ENCODE measurements around the gene IL23R. TPM values are rescaled to one million over a fixed set of nuclear protein-coding genes. Genes with fewer than 3 reads are reported as not detected.
A peak's percentile ranks its signal among the peaks of the same experiment; 100 is the strongest.
"Not testable (repeated sequence)": the region's sequence is repeated elsewhere in the genome, so short reads cannot be mapped to it uniquely, and the experiment has no call there.

IL23R gene
- total RNA-seq, 2 donors from 2014 or later = 1.2 to 1.3 TPM

DNA sequence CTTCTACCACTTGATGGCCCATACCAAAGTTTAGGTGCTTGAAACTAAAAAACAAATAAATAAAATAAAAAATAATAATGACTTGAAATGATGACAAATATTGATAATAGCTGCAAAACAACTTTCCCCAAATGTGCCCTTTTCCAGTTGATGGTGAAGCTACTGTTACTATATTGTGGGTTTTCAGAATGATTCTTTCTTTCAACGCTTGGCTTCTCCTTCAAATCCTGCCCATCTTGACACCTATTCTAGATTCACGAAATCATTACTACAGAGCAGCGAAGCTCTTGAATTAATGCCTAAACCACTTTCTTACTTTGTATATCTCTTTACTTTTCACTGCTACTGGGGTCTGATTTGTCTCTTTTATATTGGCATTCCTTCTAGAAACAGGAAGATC, 22.3 kb upstream of the IL23R start:
- Histone ChIP-seq H3K27me3 (no peaks in the 10 kb centered on the region), H3K9me3 (no peaks in the 10 kb centered on the region), H3K4me3 (no peak overlapping the region), H3K9ac (ENCODE audit: low read depth in 2 of 2, low read length in 2 of 2) (no peak overlapping the region), H3K4me1 (peaks cover 4% of the 10 kb centered on the region), H3K36me3 (no peaks in the 10 kb centered on the region), H3K27ac (no peak overlapping the region)
- intact Hi-C loops (cut with DNase I) = no loop called here
- no peak for DNase-seq
- no peak for TF ChIP-seq CTCF (IDR thresholded peaks at IDR 0.05)

GRCh38 chr1:67144696-67145095, 21.6 kb upstream of the IL23R start:
- Histone ChIP-seq H3K27ac (no peak overlapping the region), H3K9me3 (no peaks in the 10 kb centered on the region), H3K9ac (ENCODE audit: low read depth in 2 of 2, low read length in 2 of 2) (no peak overlapping the region), H3K27me3 (no peaks in the 10 kb centered on the region), H3K4me1 (peaks cover 5% of the 10 kb centered on the region), H3K4me3 (no peak overlapping the region), H3K36me3 (no peaks in the 10 kb centered on the region)
- TF ChIP-seq CTCF (IDR thresholded peaks at IDR 0.05) = no peak
- no peak for DNase-seq
- intact Hi-C loops (cut with DNase I) = loop anchor here (5.0 kb wide), 1 partner anchor 92 kb away; the partner anchor contains the start of gene SLC35D1

DNA sequence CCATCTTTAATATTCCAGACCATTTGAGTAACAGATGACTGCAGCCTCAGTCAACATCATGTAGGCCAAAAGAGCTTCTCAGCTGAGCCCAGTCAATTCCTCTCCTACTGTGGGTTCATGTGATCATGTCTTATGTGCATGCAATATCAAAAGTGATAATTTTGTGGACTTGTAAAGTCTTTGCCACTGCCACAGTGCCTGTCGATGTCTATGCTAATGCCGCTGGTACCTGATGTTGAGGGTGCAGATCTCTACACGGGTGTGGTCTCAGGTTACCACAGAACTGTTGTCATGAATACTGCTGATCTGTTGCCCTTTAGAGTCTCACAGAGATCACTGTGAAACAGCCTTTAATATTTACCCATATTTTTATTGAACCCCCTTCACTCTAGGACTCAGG, 20.2 kb upstream of the IL23R start:
- Histone ChIP-seq H3K4me1 (peaks cover 5% of the 10 kb centered on the region), H3K27ac (no peak overlapping the region), H3K9me3 (no peaks in the 10 kb centered on the region), H3K4me3 (no peak overlapping the region), H3K36me3 (no peaks in the 10 kb centered on the region), H3K9ac (ENCODE audit: low read depth in 2 of 2, low read length in 2 of 2) (no peak overlapping the region), H3K27me3 (no peaks in the 10 kb centered on the region)
- intact Hi-C loops (cut with DNase I) = loop anchor here (5.0 kb wide), 1 partner anchor 94 kb away; the partner anchor contains the start of gene SLC35D1
- no peak for DNase-seq
- TF ChIP-seq CTCF (IDR thresholded peaks at IDR 0.05) = no peak

- peaks cover 5% of the 10 kb centered on the region for H3K4me1 ChIP-seq
- no peak overlapping the region for H3K27ac ChIP-seq
- H3K27me3 ChIP-seq = no peaks in the 10 kb centered on the region
- intact Hi-C loops (cut with DNase I) = loop anchor here (5.0 kb wide), 1 partner anchor 94 kb away; the partner anchor contains the start of gene SLC35D1
- H3K9ac ChIP-seq (ENCODE audit: low read depth in 2 of 2, low read length in 2 of 2) = no peak overlapping the region
- DNase-seq = no peak
- no peak for TF ChIP-seq CTCF (IDR thresholded peaks at IDR 0.05)
- H3K4me3 ChIP-seq = no peak overlapping the region
- no peaks in the 10 kb centered on the region for H3K9me3 ChIP-seq
- H3K36me3 ChIP-seq = no peaks in the 10 kb centered on the region
These were observed 19.7 kb upstream of the IL23R start for GRCh38 chr1:67146539-67146938.

DNA sequence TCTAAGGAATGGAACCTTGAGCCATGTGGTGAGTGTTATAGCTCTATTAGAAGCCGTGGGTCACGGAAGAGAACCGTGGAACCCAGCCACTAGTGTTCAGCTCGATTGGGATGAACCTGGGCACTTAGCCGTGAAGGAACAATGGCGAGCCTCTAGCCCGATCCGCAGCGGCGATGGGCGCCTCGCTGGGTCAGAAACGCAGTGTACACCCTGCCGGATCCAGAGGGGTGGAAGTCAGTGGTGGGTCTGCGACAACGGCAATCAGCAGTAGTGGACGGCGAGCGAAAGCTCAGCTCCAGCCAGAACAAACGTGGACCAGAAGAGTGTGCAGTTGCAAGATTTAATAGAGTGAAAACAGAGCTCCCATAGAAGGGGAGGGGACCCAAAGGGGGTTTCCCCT, 18.3 kb upstream of the IL23R start:
- H3K36me3 ChIP-seq; H3K9me3 ChIP-seq; H3K27ac ChIP-seq; H3K4me3 ChIP-seq; H3K27me3 ChIP-seq; H3K4me1 ChIP-seq; DNase-seq; H3K9ac ChIP-seq (ENCODE audit: low read depth in 2 of 2, low read length in 2 of 2): not testable (repeated sequence)
- intact Hi-C loops (cut with DNase I) = loop anchor here (2.0 to 5.0 kb wide), 2 partner anchors 96 to 151 kb away; partner anchors contain the start of gene SLC35D1

DNA sequence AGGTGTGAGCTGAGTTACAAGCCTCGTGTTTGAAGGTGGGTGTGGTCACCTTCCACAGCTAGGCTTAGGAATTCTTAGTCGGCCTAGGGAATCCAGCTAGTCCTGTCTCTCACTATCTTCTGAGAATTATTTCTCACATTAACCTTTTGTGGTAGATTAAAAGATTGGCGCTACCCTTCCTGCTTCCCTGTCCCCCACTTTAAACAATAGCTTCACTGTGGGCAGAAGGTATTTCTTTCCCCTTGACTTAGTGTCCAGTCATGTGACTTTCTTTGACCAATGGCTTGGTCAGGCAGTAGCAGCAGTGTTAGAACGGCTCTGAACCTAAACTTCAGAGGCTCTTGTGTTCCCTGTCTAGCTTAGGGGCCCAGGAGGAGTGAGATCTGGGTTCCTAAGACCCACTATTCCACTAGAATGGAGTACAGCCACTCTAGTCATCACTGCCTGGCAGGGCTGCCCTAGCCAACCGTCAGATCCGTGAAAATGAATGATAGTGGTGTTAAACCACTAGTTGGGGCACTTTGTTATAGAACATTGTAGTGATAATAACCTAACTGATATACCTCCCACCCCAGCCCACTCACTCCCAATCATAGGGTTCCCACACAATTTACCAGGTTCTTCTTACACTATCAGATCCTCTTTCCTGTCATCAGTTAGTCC, 17.6 kb upstream of the IL23R start:
- Histone ChIP-seq H3K4me1 (peaks cover 5% of the 10 kb centered on the region), H3K27me3 (no peaks in the 10 kb centered on the region), H3K9me3 (no peaks in the 10 kb centered on the region), H3K36me3 (no peaks in the 10 kb centered on the region), H3K9ac (ENCODE audit: low read depth in 2 of 2, low read length in 2 of 2) (peak overlapping the region in 1 of 2 donors; percentile 21), H3K4me3 (no peak overlapping the region), H3K27ac (no peak overlapping the region)
- no peak for TF ChIP-seq CTCF (IDR thresholded peaks at IDR 0.05)
- DNase-seq = no peak
- intact Hi-C loops (cut with DNase I) = loop anchor here (2.0 to 5.0 kb wide), 2 partner anchors 96 to 152 kb away; partner anchors contain the start of gene SLC35D1

Data from colonic mucosa (tissue), 4 donors.